ENCODE measurements around the gene BTC. TPM values are rescaled to one million over a fixed set of nuclear protein-coding genes. Genes with fewer than 3 reads are reported as not detected.

Gene BTC
- polyA plus RNA-seq, 1 donor from 2014 or later = not detected

- Histone ChIP-seq H3K9me3 (ENCODE audit: low read length) (no peaks in the 10 kb centered on the region), H3K79me2 (replicated peaks; ENCODE audit: insufficient read depth, low read length) (no peaks in the 10 kb centered on the region), H3K9ac (ENCODE audit: low read length) (no peak overlapping the region), H3K4me3 (ENCODE audit: low read length) (no peak overlapping the region), H2AFZ (ENCODE audit: low read depth, low read length) (no peak overlapping the region), H4K20me1 (ENCODE audit: insufficient read depth) (no peaks in the 10 kb centered on the region), H3K27me3 (ENCODE audit: insufficient read depth, low read depth, low read length) (no peaks in the 10 kb centered on the region), H3K4me2 (ENCODE audit: low read length) (no peak overlapping the region), H3F3A (ENCODE audit: insufficient read depth, low read length, poor library complexity, severe bottlenecking) (no peaks in the 10 kb centered on the region), H3K27ac (ENCODE audit: low read length) (no peak overlapping the region), H3K9me2 (ENCODE audit: insufficient read depth, low read length) (no peaks in the 10 kb centered on the region), H3K36me3 (ENCODE audit: insufficient read depth, low read length) (no peaks in the 10 kb centered on the region)
- no peak for TF ChIP-seq TAF1 (IDR thresholded peaks at IDR 0.05; ENCODE audit: low read depth)
- no peak for TF ChIP-seq MXI1 (conservative IDR thresholded peaks at IDR 0.05; ENCODE audit: poor library complexity, severe bottlenecking)
- TF ChIP-seq CTCF (IDR thresholded peaks at IDR 0.05; ENCODE audit: poor library complexity, severe bottlenecking) = no peak
- TF ChIP-seq RAD21 (conservative IDR thresholded peaks at IDR 0.05) = no peak
- no peak for TF ChIP-seq EP300 (conservative IDR thresholded peaks at IDR 0.05; ENCODE audit: poor library complexity, severe bottlenecking)
- TF ChIP-seq POLR2AphosphoS5 (IDR thresholded peaks at IDR 0.05) = no peak
- no peak for TF ChIP-seq SMC3 (conservative IDR thresholded peaks at IDR 0.05; ENCODE audit: poor library complexity)
- no peak for TF ChIP-seq REST (IDR thresholded peaks at IDR 0.05; ENCODE audit: borderline replicate concordance)
- no peak for TF ChIP-seq EZH2 (IDR thresholded peaks at IDR 0.05; ENCODE audit: borderline replicate concordance, insufficient read depth, low read length, poor library complexity, severe bottlenecking)
Observed at GRCh38 chr4:74738464-74739143, 55.7 kb downstream of the BTC start.

GRCh38 chr4:74734995-74735394, 59.3 kb downstream of the BTC start:
- TF ChIP-seq EP300 (conservative IDR thresholded peaks at IDR 0.05; ENCODE audit: poor library complexity, severe bottlenecking) = no peak
- Histone ChIP-seq H3K4me2 (ENCODE audit: low read length) (no peak overlapping the region), H3K4me3 (ENCODE audit: low read length) (no peak overlapping the region), H4K20me1 (ENCODE audit: insufficient read depth) (no peaks in the 10 kb centered on the region), H3F3A (ENCODE audit: insufficient read depth, low read length, poor library complexity, severe bottlenecking) (no peaks in the 10 kb centered on the region), H3K79me2 (replicated peaks; ENCODE audit: insufficient read depth, low read length) (no peaks in the 10 kb centered on the region), H3K9me2 (ENCODE audit: insufficient read depth, low read length) (no peaks in the 10 kb centered on the region), H2AFZ (ENCODE audit: low read depth, low read length) (no peak overlapping the region), H3K9me3 (ENCODE audit: low read length) (no peaks in the 10 kb centered on the region), H3K27me3 (ENCODE audit: insufficient read depth, low read depth, low read length) (no peaks in the 10 kb centered on the region), H3K27ac (ENCODE audit: low read length) (no peak overlapping the region), H3K36me3 (ENCODE audit: insufficient read depth, low read length) (no peaks in the 10 kb centered on the region), H3K9ac (ENCODE audit: low read length) (no peak overlapping the region)

Measured in neural cell (in vitro differentiated cells).